Liver (tissue), 9 donors: ENCODE data around the gene ENTPD8. TPM values are rescaled to one million over a fixed set of nuclear protein-coding genes. Genes with fewer than 3 reads are reported as not detected.

Experiments used
- DNase-seq: peaks from one replicate; pipeline ENCODE4 v3.0.0-alpha.2; 2017; ENCODE audit warnings: low spot score
- H3K27ac ChIP-seq, 2 donors: one replicate each; pipeline ENCODE4 v1.7.0; 2013; ENCODE audit warnings: inconsistent platforms in 2 of 2, low read length in 2 of 2, control low read depth in 1 of 2, low read depth in 1 of 2, mild to moderate bottlenecking in 1 of 2
- H3K27me3 ChIP-seq, 4 donors: one replicate each; pipeline versions ENCODE4 v1.6.1 to v1.7.0; 2013; ENCODE audit warnings: low read length in 3 of 4, inconsistent platforms in 1 of 4, mild to moderate bottlenecking in 1 of 4, moderate library complexity in 1 of 4; ENCODE audit not compliant: control insufficient read depth in 4 of 4, insufficient read depth in 4 of 4
- H3K36me3 ChIP-seq, 4 donors: one replicate each; pipeline versions ENCODE4 v1.6.1 to v1.7.0; 2013; ENCODE audit warnings: low read length in 3 of 4, mild to moderate bottlenecking in 3 of 4, low read depth in 1 of 4, moderate library complexity in 1 of 4; ENCODE audit not compliant: control insufficient read depth in 4 of 4, insufficient read depth in 3 of 4
- H3K4me1 ChIP-seq, 4 donors: one replicate each; pipeline versions ENCODE4 v1.6.1 to v1.7.0; 2013; ENCODE audit warnings: low read length in 3 of 4, mild to moderate bottlenecking in 3 of 4, moderate library complexity in 1 of 4; ENCODE audit not compliant: control insufficient read depth in 4 of 4, insufficient read depth in 4 of 4
- H3K4me3 ChIP-seq, 3 donors: one replicate each; pipeline versions ENCODE4 v1.6.1 to v1.7.0; 2013; ENCODE audit warnings: low read length in 3 of 3, control low read depth in 1 of 3, low read depth in 1 of 3, mild to moderate bottlenecking in 1 of 3
- H3K9ac ChIP-seq, 2 donors: one replicate each; pipeline ENCODE4 v1.7.0; 2013; ENCODE audit warnings: low read length in 2 of 2, mild to moderate bottlenecking in 2 of 2, moderate library complexity in 2 of 2, control low read depth in 1 of 2, low read depth in 1 of 2
- H3K9me3 ChIP-seq, 4 donors: one replicate each; pipeline versions ENCODE4 v1.6.1 to v1.7.0; 2013; ENCODE audit warnings: low read length in 3 of 4; ENCODE audit not compliant: control insufficient read depth in 4 of 4
- CTCF ChIP-seq: fragments of 150-350 bp; IDR thresholded peaks from 2 replicates; pipeline ENCODE4 v1.5.1; 2017; ENCODE audit warnings: improper control_type of control experiment, low read depth, low read length; ENCODE audit not compliant: missing input control
- EGR1 ChIP-seq, 2 donors: IDR thresholded peaks; 2 replicates each; pipeline ENCODE4 v1.6.1; 2016 to 2018; ENCODE audit warnings: antibody characterized with exemption in 2 of 2, low read depth in 2 of 2
- FOXA1 ChIP-seq: IDR thresholded peaks from 2 replicates; pipeline ENCODE4 v1.6.1; 2016; ENCODE audit warnings: antibody characterized with exemption
- FOXA2 ChIP-seq: IDR thresholded peaks from 2 replicates; pipeline ENCODE4 v1.6.1; 2016; ENCODE audit warnings: antibody characterized with exemption
- GABPA ChIP-seq, 2 donors: IDR thresholded peaks in 1 of 2; conservative IDR thresholded peaks in 1 of 2; 2 replicates each; pipeline ENCODE4 v1.6.1; 2016; ENCODE audit warnings: antibody characterized with exemption in 2 of 2, mild to moderate bottlenecking in 1 of 2, moderate library complexity in 1 of 2
- HNF4A ChIP-seq, 2 donors: conservative IDR thresholded peaks; 2 replicates each; pipeline ENCODE4 v1.6.1; 2016; ENCODE audit warnings: antibody characterized with exemption in 2 of 2, mild to moderate bottlenecking in 2 of 2
- HNF4G ChIP-seq: IDR thresholded peaks from 2 replicates; pipeline ENCODE4 v1.6.1; 2016; ENCODE audit warnings: antibody characterized with exemption
- JUND ChIP-seq, 2 donors: IDR thresholded peaks; 2 replicates each; pipeline ENCODE4 v1.6.1; 2016; ENCODE audit warnings: antibody characterized with exemption in 2 of 2
- NR2F2 ChIP-seq: IDR thresholded peaks from 2 replicates; pipeline ENCODE4 v1.6.1; 2016; ENCODE audit warnings: antibody characterized with exemption
- RAD21 ChIP-seq, 2 donors: IDR thresholded peaks; 2 replicates each; pipeline ENCODE4 v1.6.1; 2016; ENCODE audit warnings: antibody characterized with exemption in 2 of 2, mild to moderate bottlenecking in 2 of 2
- REST ChIP-seq: IDR thresholded peaks from 2 replicates; pipeline ENCODE4 v1.6.1; 2016; ENCODE audit warnings: antibody characterized with exemption, mild to moderate bottlenecking
- RXRA ChIP-seq, 2 donors: IDR thresholded peaks; 2 replicates each; pipeline ENCODE4 v1.6.1; 2017 to 2018; ENCODE audit warnings: antibody characterized with exemption in 2 of 2, mild to moderate bottlenecking in 1 of 2
- SP1 ChIP-seq: IDR thresholded peaks from 2 replicates; pipeline ENCODE4 v1.6.1; 2018; ENCODE audit warnings: antibody characterized with exemption, mild to moderate bottlenecking
- TAF1 ChIP-seq: conservative IDR thresholded peaks from 2 replicates; pipeline ENCODE4 v1.6.1; 2016; ENCODE audit warnings: antibody characterized with exemption, mild to moderate bottlenecking
- YY1 ChIP-seq: IDR thresholded peaks from 2 replicates; pipeline ENCODE4 v1.6.1; 2016; ENCODE audit warnings: antibody characterized with exemption, mild to moderate bottlenecking
- ZBTB33 ChIP-seq: IDR thresholded peaks from 2 replicates; pipeline ENCODE4 v1.6.1; 2016; ENCODE audit warnings: antibody characterized with exemption
- WGBS: extraction: QIAGEN DNeasy Blood & Tissue Kit; methylation state at CpG from one replicate; pipeline ENCODE4 v1.1.7; 2013; 5-methylcytosine and 5-hydroxymethylcytosine counted together
- polyA plus RNA-seq, 2 donors: library from polyadenylated mRNA; stranded (reverse) in 1 of 2; unstranded in 1 of 2; fragments of 200-250 nt in 1 of 2; fragments of >200 nt in 1 of 2; fragmentation: Nextera tagmentation in 1 of 2; extraction: Ambion mirVana in 1 of 2; gene quantifications; one replicate each; pipeline versions ENCODE4 v1.2.1 to v1.2.3, GENCODE V29; 2013 to 2015
- total RNA-seq, 2 donors: library from RNA; depleted of rRNA; stranded (reverse); fragments of >200 nt; gene quantifications; one replicate each; pipeline ENCODE4 v1.2.3, GENCODE V29; 2014
- TF ChIP-seq, protein P1 (sequence below): IDR thresholded peaks from 2 replicates; pipeline ENCODE4 v1.6.1; 2016; ENCODE audit warnings: antibody characterized with exemption
- TF ChIP-seq, protein P2 (sequence below): IDR thresholded peaks from 2 replicates; pipeline ENCODE4 v1.6.1; 2016; ENCODE audit warnings: antibody characterized with exemption
- donor health status: healthy.
- donor health status: healthy.
- donor health status: healthy.
- donor health status: healthy.
- donor health status: healthy.

ENTPD8 gene
- total and polyA plus RNA-seq, 4 donors = 1.6 to 6.2 (median 4.9) TPM

DNA sequence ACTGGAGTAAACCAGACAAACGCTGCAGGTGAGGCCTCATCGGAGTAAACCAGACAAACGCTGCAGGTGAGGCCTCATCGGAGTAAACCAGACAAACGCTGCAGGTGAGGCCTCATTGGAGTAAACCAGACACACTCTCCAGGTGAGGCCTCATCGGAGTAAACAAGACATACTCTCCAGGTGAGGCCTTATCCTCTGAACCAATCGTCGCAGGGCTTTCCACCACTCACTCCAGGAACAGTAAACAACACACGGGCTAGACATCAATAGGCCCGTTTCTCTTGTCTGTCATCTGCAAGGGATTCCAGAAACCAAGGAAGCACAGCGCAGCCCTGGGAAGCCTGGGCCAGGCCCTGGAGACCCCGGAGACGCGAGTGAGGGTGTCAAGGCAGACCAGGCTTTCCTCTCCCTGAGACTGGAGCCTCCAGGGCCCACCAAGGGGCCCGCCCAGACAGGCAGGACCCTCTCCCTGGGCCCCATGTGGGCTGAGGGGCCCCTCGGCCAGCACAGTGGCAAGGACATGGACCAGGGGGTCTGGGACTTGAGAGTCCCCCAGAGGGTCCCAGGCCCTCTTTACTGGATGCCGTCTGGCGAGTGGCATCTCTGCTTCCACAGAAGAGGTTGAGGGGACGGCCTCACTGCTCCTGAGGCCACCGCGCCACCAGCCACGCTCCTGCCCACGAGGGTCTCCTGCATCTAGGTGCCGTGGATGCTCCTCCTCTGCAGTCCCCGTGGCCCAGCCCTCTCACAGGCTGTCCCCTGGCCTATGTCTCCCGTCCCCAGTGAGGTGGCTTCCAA lies 44.4 kb upstream of the ENTPD8 start:
- WGBS = 90% methylated on average over 26 of the region's 26 CpGs

More for the DNA sequence above, 44.4 kb upstream of the ENTPD8 start:
- Histone ChIP-seq H3K27ac (no peak overlapping the region), H3K27me3 (no peaks in the 10 kb centered on the region), H3K9me3 (no peaks in the 10 kb centered on the region), H3K36me3 (peaks cover 0 to 13% (median 2%) of the 10 kb centered on the region in 4 donors), H3K9ac (no peak overlapping the region), H3K4me1 (peaks cover 0 to 8% (median 7%) of the 10 kb centered on the region in 4 donors), H3K4me3 (no peak overlapping the region)
- no peak for DNase-seq
- no peak for TF ChIP-seq ZBTB33
- no peak for TF ChIP-seq YY1
- no peak for TF ChIP-seq HNF4A (conservative IDR thresholded peaks at IDR 0.05)
- no peak for TF ChIP-seq JUND (IDR thresholded peaks at IDR 0.05)
- TF ChIP-seq FOXA2 = no peak
- TF ChIP-seq, protein P1, sequence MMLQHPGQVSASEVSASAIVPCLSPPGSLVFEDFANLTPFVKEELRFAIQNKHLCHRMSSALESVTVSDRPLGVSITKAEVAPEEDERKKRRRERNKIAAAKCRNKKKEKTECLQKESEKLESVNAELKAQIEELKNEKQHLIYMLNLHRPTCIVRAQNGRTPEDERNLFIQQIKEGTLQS = no peak
- no peak for TF ChIP-seq RAD21 (IDR thresholded peaks at IDR 0.05)
- no peak for TF ChIP-seq TAF1
- no peak for TF ChIP-seq NR2F2
- TF ChIP-seq CTCF = no peak
- no peak for TF ChIP-seq RXRA (IDR thresholded peaks at IDR 0.05)
- TF ChIP-seq REST = no peak
- TF ChIP-seq FOXA1 = no peak
- no peak for TF ChIP-seq GABPA (IDR thresholded peaks at IDR 0.05 in 1 of 2, conservative IDR thresholded peaks at IDR 0.05 in 1 of 2)
- no peak for TF ChIP-seq SP1
- no peak for TF ChIP-seq EGR1 (IDR thresholded peaks at IDR 0.05; ENCODE audit: low read depth in 2 of 2)
- TF ChIP-seq, protein P2, sequence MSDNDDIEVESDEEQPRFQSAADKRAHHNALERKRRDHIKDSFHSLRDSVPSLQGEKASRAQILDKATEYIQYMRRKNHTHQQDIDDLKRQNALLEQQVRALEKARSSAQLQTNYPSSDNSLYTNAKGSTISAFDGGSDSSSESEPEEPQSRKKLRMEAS = no peak
- TF ChIP-seq HNF4G = no peak
